ENCODE data around the gene TOP2A. TPM values are rescaled to one million over a fixed set of nuclear protein-coding genes. Genes with fewer than 3 reads are reported as not detected.

Gene TOP2A
- total RNA-seq: 1 to 10 TPM in 1 of 2 donors, under 1 TPM in 1; 0.81 to 8.5 TPM

DNA sequence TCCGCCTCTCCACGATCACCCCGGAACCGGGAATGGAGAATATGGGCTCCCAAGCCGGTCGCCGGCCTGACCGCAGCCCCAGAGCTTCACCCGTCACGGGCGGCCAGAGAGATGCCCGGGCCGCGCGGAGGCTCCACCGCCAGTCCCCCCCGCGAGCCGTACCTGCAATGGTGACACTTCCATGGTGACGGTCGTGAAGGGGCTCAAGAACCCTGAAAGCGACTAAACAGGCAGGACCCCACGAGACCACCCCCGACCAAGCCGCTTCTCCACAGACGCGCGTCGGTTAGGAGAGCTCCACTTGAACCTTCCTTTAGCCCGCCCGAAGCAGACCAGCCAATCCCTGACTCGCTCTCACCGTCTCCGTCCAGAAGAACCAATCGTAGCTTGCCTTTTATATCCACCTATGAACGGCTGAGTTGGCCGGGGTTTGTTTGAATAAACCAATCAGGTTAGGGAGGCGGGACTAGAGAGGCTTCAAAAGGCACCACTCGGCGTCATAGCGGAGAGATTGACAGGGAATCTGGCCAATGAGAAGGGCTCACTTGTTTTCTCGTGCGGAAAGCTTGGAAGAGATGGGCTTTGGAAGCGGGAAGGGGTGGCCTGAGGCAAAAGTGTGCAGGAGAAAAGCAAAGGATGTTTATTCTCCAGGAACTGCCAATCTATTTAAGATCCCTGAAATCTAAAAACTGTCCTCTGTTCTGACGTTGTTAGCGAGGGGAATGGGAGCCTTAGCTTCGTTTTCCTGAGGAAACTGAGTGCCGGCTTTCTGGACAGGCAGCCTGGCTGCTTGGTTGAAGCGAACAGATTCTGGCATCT is at the start of gene TOP2A:
Gene TOP2A (minus strand): TSS at position 288 of the 819 bp plus-strand sequence. CDS start 105 bp downstream, at position 183.
- TF ChIP-seq CTCF (IDR thresholded peaks at IDR 0.05): no peak
- no peaks in the 10 kb centered on the region for H3K27me3 ChIP-seq (replicated peaks; ENCODE audit: insufficient read depth)
- H3K27ac ChIP-seq: peak within 1 kb of the TSS; percentile 7 to 34
- peak; percentile 100 for ATAC-seq (ENCODE audit: insufficient number of reproducible peaks, low FRiP score, low read depth)
- H3K4me3 ChIP-seq: peak within 1 kb of the TSS; percentile 76
- H3K36me3 ChIP-seq: no peaks in the 10 kb centered on the region
- no peaks in the 10 kb centered on the region for H3K9me3 ChIP-seq
- peak; percentile 95 for DNase-seq (ENCODE audit: low spot score)
- peaks cover 0 to 7% of the 10 kb centered on the region in 2 donors for H3K4me1 ChIP-seq (ENCODE audit: control insufficient read depth in 1 of 2, low read depth in 2 of 2)

DNA sequence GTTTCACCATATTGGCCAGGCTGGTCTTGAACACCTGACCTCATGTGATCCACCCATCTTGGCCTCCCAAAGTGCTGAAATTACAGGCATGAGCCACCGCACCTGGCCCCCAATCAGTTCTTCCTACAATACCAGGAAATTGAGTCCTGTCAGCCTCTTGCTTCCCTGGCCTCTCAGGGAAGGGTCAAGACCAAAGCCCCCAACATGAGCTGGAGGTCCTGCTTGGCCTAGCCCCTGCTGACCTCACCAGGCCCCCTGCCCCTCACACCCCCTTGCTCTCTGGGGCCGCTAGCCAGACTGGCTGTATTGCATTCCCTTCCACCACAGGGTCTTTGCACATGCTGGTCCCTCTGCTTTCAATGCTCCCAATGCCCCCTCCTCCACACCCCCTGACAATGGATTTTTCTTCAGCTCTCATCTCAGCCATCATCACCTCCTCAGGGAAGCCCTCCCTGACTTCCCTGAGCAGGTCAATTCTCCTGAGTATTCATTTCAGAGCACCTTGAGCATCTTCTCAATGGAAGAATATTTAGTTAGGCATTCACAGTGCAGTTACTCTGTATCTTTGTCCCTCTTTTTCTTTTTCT is 49.7 kb upstream of the TOP2A start:
- no peaks in the 10 kb centered on the region for H3K36me3 ChIP-seq
- DNase-seq (ENCODE audit: low spot score) (no peak), ATAC-seq (ENCODE audit: insufficient number of reproducible peaks, low FRiP score, low read depth) (no peak)
- H3K9me3 ChIP-seq: no peaks in the 10 kb centered on the region
- no peak overlapping the region for H3K27ac ChIP-seq
- no peaks in the 10 kb centered on the region for H3K27me3 ChIP-seq (replicated peaks; ENCODE audit: insufficient read depth)
- H3K4me1 ChIP-seq (ENCODE audit: control insufficient read depth in 1 of 2, low read depth in 2 of 2): peaks cover 3 to 15% of the 10 kb centered on the region in 2 donors
- no peak overlapping the region for H3K4me3 ChIP-seq
- no peak for TF ChIP-seq CTCF (IDR thresholded peaks at IDR 0.05)

GRCh38 chr17:40466298-40466971 is 48.7 kb upstream of the TOP2A start:
- Histone ChIP-seq H3K27me3 (replicated peaks; ENCODE audit: insufficient read depth) (no peaks in the 10 kb centered on the region), H3K9me3 (no peaks in the 10 kb centered on the region), H3K4me1 (ENCODE audit: control insufficient read depth in 1 of 2, low read depth in 2 of 2) (peaks cover 3 to 6% of the 10 kb centered on the region in 2 donors), H3K4me3 (no peak overlapping the region), H3K27ac (no peak overlapping the region), H3K36me3 (no peaks in the 10 kb centered on the region)
- DNase-seq (ENCODE audit: low spot score) (no peak), ATAC-seq (ENCODE audit: insufficient number of reproducible peaks, low FRiP score, low read depth) (no peak)
- TF ChIP-seq CTCF (IDR thresholded peaks at IDR 0.05): no peak

- H3K36me3 ChIP-seq: no peaks in the 10 kb centered on the region
- no peak for DNase-seq (ENCODE audit: low spot score)
- peaks cover 0 to 5% of the 10 kb centered on the region in 2 donors for H3K4me1 ChIP-seq (ENCODE audit: control insufficient read depth in 1 of 2, low read depth in 2 of 2)
- no peak overlapping the region for H3K27ac ChIP-seq
- H3K9me3 ChIP-seq: no peaks in the 10 kb centered on the region
- no peak for TF ChIP-seq CTCF (IDR thresholded peaks at IDR 0.05)
- H3K27me3 ChIP-seq (replicated peaks; ENCODE audit: insufficient read depth): no peaks in the 10 kb centered on the region
- H3K4me3 ChIP-seq: no peak overlapping the region
- no peak for ATAC-seq (ENCODE audit: insufficient number of reproducible peaks, low FRiP score, low read depth)
Measured at GRCh38 chr17:40464392-40464855, 46.7 kb upstream of the TOP2A start.

GRCh38 chr17:40463122-40463550 is 45.4 kb upstream of the TOP2A start:
- no peak for TF ChIP-seq CTCF (IDR thresholded peaks at IDR 0.05)
- H3K4me1 ChIP-seq (ENCODE audit: control insufficient read depth in 1 of 2, low read depth in 2 of 2): peaks cover 5 to 14% of the 10 kb centered on the region in 2 donors
- DNase-seq (ENCODE audit: low spot score): no peak

More at GRCh38 chr17:40463122-40463550, 45.4 kb upstream of the TOP2A start:
- Histone ChIP-seq H3K9me3 (no peaks in the 10 kb centered on the region), H3K36me3 (no peaks in the 10 kb centered on the region), H3K27ac (no peak overlapping the region), H3K4me3 (no peak overlapping the region), H3K27me3 (replicated peaks; ENCODE audit: insufficient read depth) (no peaks in the 10 kb centered on the region)
- ATAC-seq (ENCODE audit: insufficient number of reproducible peaks, low FRiP score, low read depth): no peak

All from thoracic aorta (tissue), 2 donors.